HG03095 (cell line): ENCODE results near the gene ENDOD1.

Experiments used
- ATAC-seq: cut with Tn5 transposase; IDR thresholded peaks from one replicate; pipeline ENCODE4 v1.9.1; 2021; ENCODE audit warnings: moderate library complexity; ENCODE audit not compliant: unreplicated experiment

ENDOD1 gene

DNA sequence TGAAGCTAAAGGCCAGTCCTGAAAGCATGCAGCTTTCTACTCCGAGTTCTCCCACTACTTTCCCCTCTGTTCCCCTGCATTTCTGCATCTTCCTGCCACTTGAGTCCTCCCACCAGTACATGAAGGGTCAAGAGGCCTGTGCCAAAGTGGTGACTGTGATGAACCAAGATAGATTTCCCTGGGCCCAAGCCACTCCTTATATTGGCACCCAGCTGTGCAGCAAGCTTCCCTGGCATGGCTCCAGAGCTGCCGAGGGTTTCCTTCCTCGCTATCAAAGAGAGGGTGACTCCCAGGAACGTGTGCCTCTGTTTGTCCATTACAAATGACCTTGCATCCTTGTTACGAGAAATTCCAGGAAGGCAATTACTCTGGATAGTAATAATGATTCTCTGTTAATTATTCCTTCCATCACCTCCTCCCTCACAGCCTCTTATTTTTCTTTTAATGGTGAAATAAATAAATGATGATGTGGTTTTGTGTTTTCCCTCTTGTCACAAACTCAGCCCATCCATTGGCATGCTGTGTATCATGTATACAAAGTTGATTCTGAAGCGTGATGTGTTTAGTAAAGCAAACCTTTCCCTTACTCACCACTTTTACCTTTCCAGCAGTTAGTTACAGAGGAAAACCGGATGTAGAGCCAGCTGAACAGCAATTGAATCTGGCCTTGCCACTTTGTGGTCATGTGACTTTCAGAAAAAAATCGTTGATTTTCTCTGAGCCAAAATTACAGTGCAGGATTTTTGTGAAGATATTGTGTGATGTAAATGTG is 14.7 kb upstream of the ENDOD1 start:
- no peak for ATAC-seq

DNA sequence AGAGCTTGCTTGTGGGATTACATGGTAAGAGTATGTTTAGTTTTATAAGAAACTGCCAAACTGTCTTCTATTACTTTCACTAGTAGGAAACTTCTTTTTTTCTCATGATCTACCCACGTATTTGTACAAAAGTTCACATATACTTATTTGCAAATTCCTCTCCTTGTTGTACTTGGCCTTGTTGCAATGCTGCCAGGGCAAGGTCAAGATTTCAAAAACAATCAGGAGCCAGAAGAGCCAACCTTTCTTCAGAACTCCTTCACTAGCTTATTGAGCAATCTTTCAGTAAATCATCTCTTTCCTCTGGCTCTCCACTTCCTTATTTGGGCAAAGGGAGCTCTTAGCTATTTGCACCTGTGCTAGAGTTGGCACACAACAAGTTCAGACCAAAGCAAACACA is 13.2 kb upstream of the ENDOD1 start:
- no peak for ATAC-seq

DNA sequence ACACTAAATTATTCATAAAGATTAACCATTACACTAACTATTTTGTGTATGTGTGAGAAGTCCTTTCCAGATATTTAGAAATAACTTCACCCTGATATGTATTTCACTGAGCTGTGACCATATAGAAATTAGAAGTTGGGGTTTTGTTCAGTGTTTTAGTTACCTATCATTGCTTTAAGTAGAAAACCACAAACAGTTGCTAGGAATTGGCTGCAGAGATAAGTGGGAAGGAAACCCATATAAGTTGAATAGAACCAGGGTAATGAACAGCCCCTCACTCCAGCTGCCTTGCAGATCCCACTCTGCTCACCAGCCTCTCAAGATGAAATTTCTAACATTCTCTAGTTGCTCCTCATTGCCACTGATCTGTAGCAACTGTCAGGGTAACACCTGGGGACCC is 12.7 kb upstream of the ENDOD1 start:
- no peak for ATAC-seq

DNA sequence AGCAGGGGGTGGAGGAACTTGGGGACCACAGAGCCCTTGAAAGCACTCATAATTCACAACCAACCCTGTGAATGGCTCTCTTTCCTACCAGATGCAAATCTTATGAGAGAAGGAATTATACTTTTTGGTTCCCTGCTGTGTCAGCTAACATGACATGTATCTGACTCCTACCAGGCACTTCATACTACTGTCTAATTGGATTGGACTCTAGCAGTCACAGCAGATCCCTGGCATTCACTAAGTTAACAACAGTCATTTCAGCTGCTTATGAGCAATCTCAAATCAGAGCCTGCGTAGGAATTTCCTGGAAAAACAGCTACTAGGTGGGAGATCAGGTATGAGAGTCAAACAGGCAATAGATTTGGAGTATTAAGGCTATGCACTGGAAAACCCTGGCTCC is 11.1 kb upstream of the ENDOD1 start:
- no peak for ATAC-seq

DNA sequence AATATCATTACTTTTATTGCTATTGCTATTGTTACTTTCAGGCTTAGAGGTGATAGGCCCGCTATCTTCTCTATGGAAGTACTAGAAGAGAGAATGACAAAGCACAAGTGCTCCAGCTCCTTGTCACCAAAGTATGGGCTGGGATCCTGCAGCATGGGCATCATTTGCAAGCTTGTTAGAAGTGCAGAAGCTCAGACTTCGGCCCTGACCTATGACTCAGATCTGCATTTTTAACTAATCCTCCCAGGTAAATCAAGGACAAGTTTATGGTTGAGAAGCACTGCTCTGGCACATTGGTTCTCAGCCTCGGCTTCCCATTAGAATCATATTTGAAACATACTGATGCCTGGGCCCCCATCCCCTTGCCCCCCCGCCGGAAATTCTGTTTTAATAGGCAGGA is 8.6 kb upstream of the ENDOD1 start:
- no peak for ATAC-seq

DNA sequence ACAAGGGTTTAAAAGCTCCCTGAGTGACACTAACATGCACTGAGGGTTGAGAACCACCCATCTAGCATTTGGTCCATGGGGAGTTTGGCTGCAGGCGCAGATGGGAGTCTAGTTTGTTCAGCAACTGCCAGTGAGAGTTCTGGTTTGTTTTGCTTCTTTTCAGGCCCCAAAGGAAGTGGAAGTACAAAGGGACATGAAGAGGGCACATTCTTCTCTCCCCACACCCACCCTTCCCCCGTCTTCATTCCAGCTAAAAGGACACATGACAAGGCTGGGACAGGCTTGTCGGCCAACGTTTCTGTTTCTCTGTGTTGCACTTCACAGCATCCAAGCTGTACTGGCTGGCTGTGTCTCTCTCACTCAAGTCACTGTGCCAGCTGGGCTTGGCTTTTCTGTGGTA is 8.2 kb upstream of the ENDOD1 start:
- no peak for ATAC-seq

DNA sequence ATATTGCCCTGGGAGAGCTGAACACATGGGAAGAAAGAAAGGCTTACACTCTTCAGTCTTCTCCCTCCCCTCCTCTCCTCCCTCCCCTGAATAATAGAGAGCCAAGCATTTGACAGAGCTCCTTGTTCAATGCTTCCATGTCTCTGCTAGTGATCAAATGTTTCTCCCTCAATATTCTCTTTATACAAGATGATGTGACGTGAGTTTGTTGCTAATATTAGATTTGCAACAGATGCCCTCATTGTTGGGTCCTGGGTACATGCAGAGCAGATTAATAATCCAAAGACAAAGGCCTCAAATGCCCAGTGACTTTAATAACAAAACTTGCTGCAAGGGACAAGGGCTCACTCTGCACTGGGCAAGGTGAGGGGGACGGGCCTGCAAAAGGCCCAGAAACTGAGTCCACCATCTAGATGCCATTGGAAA is 7.1 kb upstream of the ENDOD1 start:
- ATAC-seq = no peak

DNA sequence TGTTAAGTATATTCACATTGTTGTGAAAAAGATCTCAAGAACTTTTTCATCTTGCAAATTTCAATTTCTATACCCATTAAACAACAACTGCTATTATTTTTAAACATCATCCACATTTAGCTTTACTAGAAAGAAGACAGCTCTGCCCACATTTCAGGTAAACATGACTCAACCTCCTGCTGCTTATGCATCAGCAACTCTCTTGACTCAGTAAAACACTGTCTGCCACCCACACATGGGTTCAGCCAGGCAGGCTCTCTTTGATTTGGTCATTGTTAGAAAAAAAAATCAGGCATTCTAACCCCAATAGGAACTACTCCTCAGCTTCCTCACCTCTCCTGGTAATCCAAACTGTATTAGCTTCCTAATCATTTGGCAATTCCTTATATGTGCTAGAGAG is 5.1 kb upstream of the ENDOD1 start:
- peak; percentile 34 for ATAC-seq

DNA sequence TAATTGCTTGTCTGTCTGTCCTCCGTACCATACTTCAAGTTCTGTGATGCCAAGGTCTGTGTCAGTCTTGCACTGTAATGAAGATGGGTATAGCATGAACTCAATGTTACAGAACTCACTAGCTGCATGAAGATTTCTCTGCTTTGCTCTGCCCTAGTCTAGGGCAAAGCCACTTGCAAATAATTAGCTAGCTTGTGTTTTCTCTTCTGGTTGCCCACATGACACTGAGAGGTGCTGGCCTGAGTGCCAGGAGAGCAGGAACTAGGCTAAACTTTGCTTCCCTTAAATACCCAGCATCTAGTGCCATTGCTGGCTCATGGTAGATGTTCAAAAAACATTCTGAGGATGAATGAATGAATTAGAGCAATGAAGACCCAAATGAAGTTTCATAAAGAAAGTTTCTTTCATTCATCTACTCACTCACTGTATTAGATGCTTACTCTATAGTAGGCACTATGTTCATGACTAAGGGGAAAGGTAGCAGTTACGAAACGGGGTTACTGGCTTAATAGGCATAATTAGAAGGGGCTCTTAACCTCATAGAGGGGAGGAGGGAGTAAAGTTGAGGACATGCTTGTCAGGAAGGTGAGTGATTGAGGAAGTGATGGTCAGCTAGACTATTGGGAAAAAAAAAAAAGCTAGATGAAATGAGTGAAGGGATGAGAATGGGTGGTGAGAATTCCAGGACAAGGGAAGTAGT is 4.4 kb upstream of the ENDOD1 start:
- no peak for ATAC-seq

DNA sequence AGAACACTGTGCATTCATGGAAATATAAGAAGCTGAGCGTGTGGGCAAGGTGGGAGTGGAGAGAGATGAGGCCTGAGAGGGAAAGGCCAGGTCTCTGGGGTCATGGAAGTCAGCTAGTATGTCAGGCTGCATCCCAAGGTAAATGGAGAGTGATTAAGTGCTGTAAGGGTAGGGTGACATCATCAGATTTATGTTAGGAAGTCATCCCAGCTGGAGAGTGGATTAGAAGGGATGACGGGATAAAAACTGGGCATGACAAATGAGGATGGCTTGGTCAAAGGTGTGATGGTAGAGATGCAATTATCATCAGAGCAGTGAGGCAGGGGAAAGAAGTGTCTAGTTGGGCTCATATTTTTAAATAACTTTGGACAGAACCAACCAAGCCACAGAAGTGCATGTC is 3.5 kb upstream of the ENDOD1 start:
- no peak for ATAC-seq

DNA sequence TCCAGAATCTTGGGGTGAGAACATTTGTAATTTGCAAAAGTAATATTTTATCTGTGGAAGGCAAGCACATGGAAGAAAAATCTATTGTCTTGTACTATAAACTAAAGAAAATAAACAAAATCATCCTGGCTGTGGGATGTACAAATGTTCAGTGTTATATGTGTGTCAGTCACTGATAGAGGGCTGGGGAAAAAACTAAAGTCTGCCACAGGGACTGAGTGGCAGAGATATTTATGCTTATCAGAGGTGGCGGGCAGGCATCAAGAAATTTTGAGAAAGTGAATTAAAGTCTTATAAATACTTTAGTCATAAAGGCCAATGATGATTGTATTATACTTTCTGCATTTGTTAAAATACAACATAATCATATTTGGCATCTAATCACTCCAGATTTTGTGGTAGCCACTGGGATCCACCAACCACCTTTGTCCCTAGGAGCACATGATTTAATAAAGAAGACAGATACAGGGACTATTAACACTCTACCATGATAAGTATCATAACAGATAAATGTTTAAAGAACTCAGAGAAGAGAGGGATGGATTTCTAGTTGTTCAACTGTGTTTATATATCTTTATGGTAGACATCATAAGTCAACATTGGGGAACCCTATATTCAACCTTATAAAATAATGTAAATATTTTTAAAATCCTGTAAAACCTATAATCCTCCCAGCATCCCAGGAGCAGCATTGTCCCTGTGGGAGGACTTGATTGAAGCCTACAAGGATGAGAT is 2.6 kb upstream of the ENDOD1 start:
- ATAC-seq = no peak

DNA sequence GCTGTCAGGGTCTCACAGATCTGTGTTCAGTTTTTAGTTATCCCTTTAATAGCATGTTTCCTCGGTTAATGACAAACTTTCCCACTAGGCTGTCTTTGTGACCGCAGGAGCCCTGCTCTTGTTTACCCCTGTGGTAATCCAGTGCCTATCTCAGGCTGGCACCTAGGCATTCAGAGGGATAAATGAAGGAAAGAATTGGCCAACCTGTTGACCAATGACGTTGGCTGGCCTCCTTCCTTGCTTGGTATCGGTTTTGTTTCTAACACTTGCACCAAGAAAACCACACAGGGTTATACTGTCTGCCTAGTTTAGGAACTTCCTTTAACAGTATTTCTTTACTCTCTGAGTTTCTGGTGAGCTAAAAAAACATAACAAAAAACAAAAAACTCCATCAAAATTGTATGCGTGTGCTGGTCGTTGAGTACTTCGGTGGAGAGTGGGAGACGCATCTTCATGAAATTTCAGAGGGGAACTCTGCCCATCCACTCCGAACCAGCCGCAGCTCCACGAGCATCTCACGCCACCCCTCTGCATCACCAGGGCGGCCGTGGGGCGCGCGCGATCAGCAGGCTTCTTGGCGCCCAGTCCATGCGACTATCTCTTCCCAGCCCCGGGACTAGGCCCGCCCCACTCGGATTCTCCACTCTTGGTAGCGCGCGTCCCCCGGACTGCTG is 563 bp upstream of the ENDOD1 start:
- ATAC-seq = peak; percentile 42

DNA sequence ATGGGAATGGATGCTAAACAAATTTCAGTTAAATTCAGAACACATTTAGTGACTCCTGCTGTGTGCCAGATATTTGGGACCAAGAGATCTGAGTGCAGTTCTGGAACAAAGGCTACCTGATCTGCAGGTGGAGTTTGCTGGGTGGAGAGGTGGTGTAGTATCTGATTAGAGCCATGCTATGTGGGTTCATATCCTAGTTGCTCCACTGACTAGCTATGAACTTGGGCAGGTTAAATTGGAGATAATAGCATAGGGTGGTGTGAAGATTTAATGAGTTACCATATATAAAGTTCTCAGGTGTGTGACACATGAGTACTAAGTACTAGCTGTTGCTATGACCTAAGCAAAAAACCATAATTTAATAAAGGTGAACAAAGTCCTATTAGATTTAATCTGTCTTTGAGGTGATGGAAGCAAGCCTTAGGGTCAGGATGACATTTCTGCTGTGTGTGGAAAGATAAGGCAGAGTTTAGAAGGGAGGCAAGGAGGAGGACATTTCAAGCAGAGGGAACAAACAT is 2.1 kb downstream of the ENDOD1 start:
- no peak for ATAC-seq

DNA sequence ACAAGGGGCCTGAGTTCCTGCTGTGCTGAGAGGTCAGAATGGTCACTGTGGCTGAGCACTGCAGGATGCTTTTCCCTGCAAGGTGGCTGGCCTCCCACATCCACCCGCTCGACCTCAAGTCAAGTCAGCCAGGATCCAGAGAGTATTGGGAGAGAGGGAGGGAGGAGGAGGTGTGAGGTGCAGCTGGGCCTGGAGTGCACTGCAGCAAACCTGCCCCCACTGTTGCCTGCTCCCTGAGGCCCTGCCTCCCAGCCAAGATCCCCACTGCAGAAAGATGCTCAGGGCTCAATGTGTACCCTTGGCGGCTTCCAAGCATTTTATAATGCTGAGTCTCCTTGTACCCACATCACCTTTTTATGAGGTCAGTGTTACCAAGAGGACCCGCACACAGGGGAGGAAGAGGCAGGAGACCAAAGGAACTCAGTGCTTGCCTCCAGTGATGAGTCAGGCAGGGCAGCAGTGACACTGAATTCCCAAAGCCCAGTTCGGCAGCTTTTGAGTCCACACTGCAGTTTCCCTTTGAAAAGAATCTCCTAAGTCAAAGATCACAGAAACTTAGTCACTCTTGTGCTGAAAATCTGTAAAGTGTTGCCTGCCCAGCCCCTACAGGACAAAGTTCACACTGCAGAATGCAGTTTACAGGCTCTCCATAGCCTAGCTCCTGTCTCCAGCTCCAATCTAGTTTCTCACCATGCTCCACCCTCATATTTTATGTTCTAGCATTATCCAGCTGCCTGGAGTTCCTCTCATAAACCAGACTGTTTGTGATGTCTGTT is 3.1 kb downstream of the ENDOD1 start:
- ATAC-seq = no peak

DNA sequence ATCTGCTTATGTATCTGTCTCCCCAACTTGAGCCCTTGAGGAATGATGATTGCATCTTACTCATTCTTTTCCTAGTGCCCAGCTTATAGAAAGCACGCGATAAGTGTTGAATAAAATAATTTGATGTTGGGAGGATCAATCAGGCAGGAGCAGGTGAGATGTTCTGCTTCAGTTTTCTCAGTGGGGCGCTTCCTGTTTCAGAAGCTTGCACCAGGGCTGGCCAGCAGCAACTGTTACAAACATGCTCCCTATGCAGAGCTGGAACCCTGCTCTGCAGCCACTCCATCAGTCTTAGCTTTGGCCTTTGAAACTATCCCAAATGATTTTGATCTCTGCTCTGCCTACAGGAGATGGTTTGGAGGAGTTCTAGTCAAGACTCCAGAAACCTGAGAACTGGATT is 3.9 kb downstream of the ENDOD1 start:
- no peak for ATAC-seq

DNA sequence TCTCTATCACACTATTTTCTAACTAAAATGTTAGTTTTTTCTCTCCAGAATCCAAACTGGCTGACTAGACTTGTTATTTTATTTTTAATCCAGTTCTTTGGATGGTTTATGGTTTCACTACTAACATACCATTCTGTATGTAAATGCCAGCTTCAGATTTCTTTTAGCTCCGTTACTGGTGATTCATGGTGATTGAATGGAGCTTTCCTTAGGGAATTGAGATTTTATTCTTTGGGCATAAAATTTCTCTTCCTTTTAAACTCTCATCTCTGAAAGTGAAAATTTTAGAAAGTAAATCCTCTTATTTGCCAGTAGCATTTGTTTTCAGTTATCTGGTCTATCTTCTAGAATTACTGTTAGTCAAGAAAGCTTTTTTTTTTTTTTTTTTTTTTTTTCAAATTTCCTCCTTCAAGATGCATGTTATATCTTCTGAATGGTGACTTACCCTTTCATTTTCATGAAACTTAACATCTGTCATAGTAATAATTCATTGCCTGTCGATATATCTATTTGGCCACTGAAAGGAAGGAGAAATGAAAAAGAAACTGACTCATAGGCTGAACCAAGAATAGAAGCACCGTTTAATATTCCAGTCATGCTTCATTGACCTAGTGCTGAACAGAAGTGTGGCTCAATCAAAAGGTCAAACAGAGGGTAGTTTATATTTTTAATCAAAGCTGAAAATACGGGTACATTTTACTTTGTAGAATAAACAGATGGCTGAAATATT is 6.4 kb downstream of the ENDOD1 start:
- ATAC-seq = peak; percentile 80

DNA sequence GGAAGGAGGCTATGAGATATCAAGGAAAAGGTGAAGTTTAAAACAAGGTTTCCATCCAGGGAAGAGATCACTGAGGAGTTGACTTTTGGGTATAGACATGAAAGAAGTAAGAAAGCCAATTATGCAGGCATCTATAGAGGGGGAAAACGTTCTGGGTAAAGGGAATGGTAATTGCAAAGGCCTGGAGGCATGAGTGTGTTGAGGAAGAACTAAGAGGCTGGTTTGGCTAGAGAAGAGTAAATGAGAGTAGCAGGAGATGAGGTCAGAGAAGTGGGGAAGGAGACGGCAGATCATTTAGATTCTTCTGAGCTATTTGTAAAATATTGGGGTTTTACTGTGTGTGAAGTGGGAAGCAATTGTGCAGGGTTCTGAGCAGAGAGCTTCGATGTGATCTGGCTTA is 7.6 kb downstream of the ENDOD1 start:
- no peak for ATAC-seq

DNA sequence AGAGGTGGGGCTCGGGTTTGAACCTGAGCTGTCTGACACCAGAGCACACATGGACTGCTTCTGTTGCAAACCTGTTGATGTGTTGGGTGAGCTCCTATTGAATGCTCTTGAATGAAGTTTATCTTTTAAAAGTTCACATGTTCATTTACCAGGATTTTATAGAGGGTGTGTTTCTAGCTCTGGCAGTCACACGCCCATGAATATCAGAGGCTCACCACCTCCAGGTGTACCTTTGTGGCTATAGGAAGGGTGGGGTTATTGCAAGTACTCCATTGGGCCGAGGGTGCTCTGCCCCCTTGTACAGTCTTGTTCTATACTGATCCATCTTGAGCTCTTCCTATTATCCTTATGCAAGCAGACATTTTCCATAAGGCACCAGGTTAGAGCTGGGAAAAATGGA is 9.2 kb downstream of the ENDOD1 start:
- ATAC-seq = no peak

DNA sequence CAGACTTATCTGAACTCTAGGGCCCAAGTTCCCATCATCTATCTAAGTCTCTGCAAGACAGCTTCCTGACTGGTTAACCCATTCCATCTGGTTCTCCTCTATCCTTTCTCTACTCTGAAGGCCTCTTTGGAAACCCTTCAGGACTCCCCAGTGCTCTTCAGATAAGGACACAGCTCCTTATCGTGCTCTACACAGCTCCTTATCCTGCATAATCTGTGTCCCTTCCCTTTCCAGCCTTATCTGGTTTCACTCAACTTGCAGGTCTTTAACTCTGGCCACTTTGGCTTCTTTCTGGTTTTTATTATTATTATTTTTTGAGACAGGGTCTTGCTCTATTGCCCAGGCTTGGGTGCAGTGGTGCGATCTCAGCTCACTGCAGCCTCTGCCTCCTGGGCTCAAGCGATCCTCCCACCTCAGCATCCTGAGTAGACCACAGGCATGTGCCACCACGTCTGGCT is 10.6 kb downstream of the ENDOD1 start:
- no peak for ATAC-seq
